ENCODE results near the gene SLC22A16.

DNA sequence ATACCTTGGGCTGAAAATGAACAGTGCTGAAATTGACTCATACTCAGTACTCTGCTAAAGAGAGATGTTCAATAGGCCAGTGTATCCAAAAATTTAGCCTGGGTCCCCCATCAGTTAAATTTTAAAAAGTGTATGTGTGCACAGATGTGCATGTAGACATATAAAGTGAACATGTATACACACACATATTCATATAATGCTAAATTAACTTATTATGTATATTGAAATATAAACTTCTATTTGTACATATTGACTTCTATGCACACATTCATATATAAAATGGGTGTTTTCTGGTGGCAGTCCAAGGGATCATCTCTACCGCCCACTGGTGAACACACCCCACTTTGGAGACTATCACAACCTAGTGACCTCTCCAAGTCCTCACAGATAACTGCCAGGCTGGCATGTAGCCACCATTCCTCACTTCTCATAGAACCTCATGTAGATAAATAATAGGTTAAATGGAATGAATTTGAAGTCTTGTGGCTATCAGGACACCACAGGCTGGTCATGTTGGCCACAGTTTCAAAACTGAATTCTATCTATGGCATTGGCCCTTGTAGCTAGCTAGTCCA lies 8.8 kb downstream of the SLC22A16 start:
- TF ChIP-seq CTCF (IDR thresholded peaks at IDR 0.05) (no peak), POLR2A (IDR thresholded peaks at IDR 0.05) (no peak), POLR2AphosphoS5 (IDR thresholded peaks at IDR 0.05) (no peak)

Data from breast epithelium (tissue), 3 donors.